Gastrocnemius medialis (tissue), 4 donors: ENCODE measurements around the gene ACVR1.

ENCODE experiments used
- POLR2A ChIP-seq, 2 donors: fragments of 450-650 bp; IDR thresholded peaks; one replicate each; pipeline ENCODE4 v1.6.1; 2017; ENCODE audit warnings: antibody characterized with exemption in 2 of 2, mild to moderate bottlenecking in 2 of 2, moderate library complexity in 2 of 2
- TF ChIP-seq, protein P1 (sequence below), 5 experiments: fragments of 450-650 bp in 3 of 5; fragments of 200-600 bp in 2 of 5; sonication (generic) in 2 of 5; IDR thresholded peaks in 4 of 5; conservative IDR thresholded peaks in 1 of 5; 1 replicate in 4 of 5; 2 replicates in 1 of 5; pipeline ENCODE4 v1.5.1; 2016 to 2019; ENCODE audit warnings: antibody characterized with exemption in 5 of 5, mild to moderate bottlenecking in 3 of 5, moderate library complexity in 3 of 5

DNA sequence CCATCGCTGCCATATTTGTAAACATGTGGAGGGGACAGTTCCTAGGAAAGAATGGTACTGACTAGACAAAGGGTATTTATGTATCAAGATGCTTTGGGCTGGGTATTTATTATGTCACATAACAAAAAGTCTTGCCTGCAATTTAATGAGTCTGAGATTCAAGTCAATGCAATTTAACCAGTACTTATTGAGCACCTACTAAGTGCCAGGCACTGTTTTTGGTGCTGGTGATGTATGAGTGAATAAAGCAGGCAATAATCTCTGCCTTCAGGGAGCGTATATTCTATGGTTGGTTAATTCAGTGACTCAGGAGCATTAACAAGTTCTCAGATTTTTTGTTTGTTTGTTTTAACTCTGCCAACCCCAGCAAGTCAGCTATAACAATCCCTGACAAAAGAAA lies 24.6 kb upstream of the ACVR1 start:
- TF ChIP-seq, protein P1, sequence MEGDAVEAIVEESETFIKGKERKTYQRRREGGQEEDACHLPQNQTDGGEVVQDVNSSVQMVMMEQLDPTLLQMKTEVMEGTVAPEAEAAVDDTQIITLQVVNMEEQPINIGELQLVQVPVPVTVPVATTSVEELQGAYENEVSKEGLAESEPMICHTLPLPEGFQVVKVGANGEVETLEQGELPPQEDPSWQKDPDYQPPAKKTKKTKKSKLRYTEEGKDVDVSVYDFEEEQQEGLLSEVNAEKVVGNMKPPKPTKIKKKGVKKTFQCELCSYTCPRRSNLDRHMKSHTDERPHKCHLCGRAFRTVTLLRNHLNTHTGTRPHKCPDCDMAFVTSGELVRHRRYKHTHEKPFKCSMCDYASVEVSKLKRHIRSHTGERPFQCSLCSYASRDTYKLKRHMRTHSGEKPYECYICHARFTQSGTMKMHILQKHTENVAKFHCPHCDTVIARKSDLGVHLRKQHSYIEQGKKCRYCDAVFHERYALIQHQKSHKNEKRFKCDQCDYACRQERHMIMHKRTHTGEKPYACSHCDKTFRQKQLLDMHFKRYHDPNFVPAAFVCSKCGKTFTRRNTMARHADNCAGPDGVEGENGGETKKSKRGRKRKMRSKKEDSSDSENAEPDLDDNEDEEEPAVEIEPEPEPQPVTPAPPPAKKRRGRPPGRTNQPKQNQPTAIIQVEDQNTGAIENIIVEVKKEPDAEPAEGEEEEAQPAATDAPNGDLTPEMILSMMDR (IDR thresholded peaks at IDR 0.05 in 4 of 5, conservative IDR thresholded peaks at IDR 0.05 in 1 of 5) = no peak
- no peak for TF ChIP-seq POLR2A (IDR thresholded peaks at IDR 0.05)
